Measurements from ENCODE around the gene GGT5.

DNA sequence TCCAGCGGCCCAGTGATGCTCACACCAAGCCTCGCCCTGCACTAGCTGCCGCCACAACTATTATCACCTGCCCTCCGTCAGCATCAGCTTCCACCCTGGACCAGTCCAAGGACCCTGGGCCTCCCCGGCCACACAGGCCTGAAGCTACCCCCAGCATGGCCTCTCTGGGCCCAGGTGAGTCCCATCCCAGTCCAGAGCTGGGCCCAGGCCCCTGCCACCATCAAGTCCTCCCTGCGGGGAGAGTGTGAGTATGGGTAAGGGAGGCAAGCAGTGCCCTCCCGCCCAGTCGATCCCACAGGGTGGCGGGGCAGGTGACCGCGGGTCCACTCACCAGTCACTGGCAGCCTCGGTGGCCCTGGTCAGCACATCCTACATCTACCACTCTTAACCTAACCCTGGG lies 73.1 kb downstream of the GGT5 start:
- no peak for TF ChIP-seq BHLHE40 (IDR thresholded peaks at IDR 0.05; ENCODE audit: borderline replicate concordance)
- no peak for TF ChIP-seq TARDBP (IDR thresholded peaks at IDR 0.05)
- TF ChIP-seq ZNF384 (IDR thresholded peaks at IDR 0.05): no peak
- no peak for TF ChIP-seq ELF4 (IDR thresholded peaks at IDR 0.05)
- TF ChIP-seq FOXA1 (IDR thresholded peaks at IDR 0.05): no peak

All from HEK293T (cell line).